Nephron (organoid): Measurements from ENCODE around the gene ZMAT3.

Source experiments
- H3K27ac Mint-ChIP-seq, 3 experiments: 2 replicates each; pipeline ENCODE4 v1.8.0; 2020; ENCODE audit warnings: mixed read lengths in 3 of 3, mild to moderate bottlenecking in 2 of 3, moderate library complexity in 1 of 3
- H3K27me3 Mint-ChIP-seq: 2 replicates; pipeline ENCODE4 v1.8.0; 2021; ENCODE audit warnings: low read depth, mild to moderate bottlenecking, moderate library complexity, mixed read lengths
- H3K36me3 Mint-ChIP-seq: 2 replicates; pipeline ENCODE4 v1.8.0; 2020; ENCODE audit warnings: low read depth, mixed read lengths
- H3K4me1 Mint-ChIP-seq: 2 replicates; pipeline ENCODE4 v1.8.0; 2020; ENCODE audit warnings: mixed read lengths
- H3K4me3 Mint-ChIP-seq, 3 experiments: 2 replicates each; pipeline ENCODE4 v1.8.0; 2020; ENCODE audit warnings: mild to moderate bottlenecking in 3 of 3, mixed read lengths in 3 of 3, moderate library complexity in 2 of 3
- H3K9me3 Mint-ChIP-seq: 2 replicates; pipeline ENCODE4 v1.8.0; 2020; ENCODE audit warnings: mixed read lengths
- TF ChIP-seq, protein P1 (sequence below), 3 experiments: fragments of 200-600 bp; sonication (generic); IDR thresholded peaks; one replicate each; pipeline ENCODE4 v1.5.0; 2021; ENCODE audit warnings: antibody characterized with exemption in 3 of 3; ENCODE audit not compliant: unreplicated experiment in 3 of 3

Gene ZMAT3

GRCh38 chr3:178986456-178986855, 85.2 kb downstream of the ZMAT3 start:
- no peaks in the 10 kb centered on the region for H3K27me3 Mint-ChIP-seq
- no peak overlapping the region for H3K27ac Mint-ChIP-seq
- H3K36me3 Mint-ChIP-seq: peaks cover 18% of the 10 kb centered on the region
- no peak overlapping the region for H3K4me3 Mint-ChIP-seq
- TF ChIP-seq, protein P1, sequence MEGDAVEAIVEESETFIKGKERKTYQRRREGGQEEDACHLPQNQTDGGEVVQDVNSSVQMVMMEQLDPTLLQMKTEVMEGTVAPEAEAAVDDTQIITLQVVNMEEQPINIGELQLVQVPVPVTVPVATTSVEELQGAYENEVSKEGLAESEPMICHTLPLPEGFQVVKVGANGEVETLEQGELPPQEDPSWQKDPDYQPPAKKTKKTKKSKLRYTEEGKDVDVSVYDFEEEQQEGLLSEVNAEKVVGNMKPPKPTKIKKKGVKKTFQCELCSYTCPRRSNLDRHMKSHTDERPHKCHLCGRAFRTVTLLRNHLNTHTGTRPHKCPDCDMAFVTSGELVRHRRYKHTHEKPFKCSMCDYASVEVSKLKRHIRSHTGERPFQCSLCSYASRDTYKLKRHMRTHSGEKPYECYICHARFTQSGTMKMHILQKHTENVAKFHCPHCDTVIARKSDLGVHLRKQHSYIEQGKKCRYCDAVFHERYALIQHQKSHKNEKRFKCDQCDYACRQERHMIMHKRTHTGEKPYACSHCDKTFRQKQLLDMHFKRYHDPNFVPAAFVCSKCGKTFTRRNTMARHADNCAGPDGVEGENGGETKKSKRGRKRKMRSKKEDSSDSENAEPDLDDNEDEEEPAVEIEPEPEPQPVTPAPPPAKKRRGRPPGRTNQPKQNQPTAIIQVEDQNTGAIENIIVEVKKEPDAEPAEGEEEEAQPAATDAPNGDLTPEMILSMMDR (IDR thresholded peaks at IDR 0.05; ENCODE audit: unreplicated experiment in 3 of 3): no peak
- H3K9me3 Mint-ChIP-seq: peaks cover 59% of the 10 kb centered on the region
- no peaks in the 10 kb centered on the region for H3K4me1 Mint-ChIP-seq

- H3K4me3 Mint-ChIP-seq: no peak overlapping the region
- TF ChIP-seq, protein P1 (IDR thresholded peaks at IDR 0.05; ENCODE audit: unreplicated experiment in 3 of 3): no peak
- H3K27ac Mint-ChIP-seq: no peak overlapping the region
- no peaks in the 10 kb centered on the region for H3K4me1 Mint-ChIP-seq
- peaks cover 29% of the 10 kb centered on the region for H3K9me3 Mint-ChIP-seq
- no peaks in the 10 kb centered on the region for H3K36me3 Mint-ChIP-seq
- H3K27me3 Mint-ChIP-seq: no peaks in the 10 kb centered on the region
Observed at GRCh38 chr3:178982137-178982536, 89.5 kb downstream of the ZMAT3 start.

DNA sequence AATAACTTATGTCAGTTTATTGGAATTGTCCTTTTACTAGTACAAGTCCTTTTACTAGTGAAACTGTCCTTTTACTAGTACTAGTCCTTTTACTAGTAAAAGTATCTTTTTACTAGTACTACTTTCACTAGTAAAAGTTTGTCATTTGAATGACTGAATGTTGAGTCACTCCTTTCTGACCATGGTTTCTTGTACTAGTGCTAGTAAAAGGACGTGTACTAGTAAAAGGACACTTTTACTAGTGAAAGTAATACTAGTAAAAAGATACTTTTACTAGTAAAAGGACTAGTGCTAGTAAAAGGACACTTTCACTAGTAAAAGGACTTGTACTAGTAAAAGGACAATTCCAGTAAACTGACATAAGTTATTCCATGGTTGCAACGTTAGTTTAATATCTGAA, 96.3 kb downstream of the ZMAT3 start:
- Mint-ChIP-seq H3K4me3 (no peak overlapping the region), H3K27ac (no peak overlapping the region), H3K4me1 (no peaks in the 10 kb centered on the region), H3K36me3 (peaks cover 3% of the 10 kb centered on the region), H3K9me3 (peaks cover 8% of the 10 kb centered on the region), H3K27me3 (no peaks in the 10 kb centered on the region)
- TF ChIP-seq, protein P1 (IDR thresholded peaks at IDR 0.05; ENCODE audit: unreplicated experiment in 3 of 3): no peak

- H3K36me3 Mint-ChIP-seq: peaks cover 3% of the 10 kb centered on the region
- no peak overlapping the region for H3K27ac Mint-ChIP-seq
- H3K4me3 Mint-ChIP-seq: no peak overlapping the region
- TF ChIP-seq, protein P1 (IDR thresholded peaks at IDR 0.05; ENCODE audit: unreplicated experiment in 3 of 3): no peak
- peaks cover 7% of the 10 kb centered on the region for H3K9me3 Mint-ChIP-seq
- no peaks in the 10 kb centered on the region for H3K27me3 Mint-ChIP-seq
- peaks cover 10% of the 10 kb centered on the region for H3K4me1 Mint-ChIP-seq
Observed at GRCh38 chr3:178971614-178972013, 100.0 kb downstream of the ZMAT3 start.

DNA sequence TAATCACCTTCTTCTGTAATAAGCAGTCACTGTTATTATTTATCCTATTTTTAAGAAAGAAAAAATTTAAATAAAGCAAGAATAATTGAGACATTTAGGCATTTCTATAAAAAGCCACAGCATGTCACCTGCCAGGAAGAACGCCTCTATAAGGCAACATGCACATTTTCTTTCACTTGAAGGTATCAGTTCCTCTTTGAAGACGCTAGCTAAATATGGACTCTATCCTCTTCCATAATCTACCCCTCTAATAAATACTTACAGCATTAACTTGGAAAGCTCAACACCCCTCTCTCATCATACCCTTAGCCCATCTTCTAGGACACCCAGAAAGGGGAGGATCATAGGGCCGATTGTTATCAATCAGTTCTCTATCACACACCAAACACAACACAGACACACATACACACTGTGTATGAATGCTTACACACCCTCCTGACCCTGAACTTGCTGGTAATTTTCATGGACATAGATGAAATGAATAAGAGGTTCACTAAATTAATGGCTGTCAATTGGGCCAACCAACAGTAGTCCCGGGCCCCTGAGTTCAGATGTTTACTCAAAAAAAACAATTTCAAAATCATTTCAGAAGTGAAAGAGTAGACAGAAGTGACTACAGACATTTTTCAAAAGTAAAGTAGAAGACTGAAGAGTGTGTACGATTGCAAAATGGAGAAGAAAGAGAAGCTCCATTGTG, 102.5 kb downstream of the ZMAT3 start:
- TF ChIP-seq, protein P1 (IDR thresholded peaks at IDR 0.05; ENCODE audit: unreplicated experiment in 3 of 3): no peak
- Mint-ChIP-seq H3K4me1 (peaks cover 16% of the 10 kb centered on the region), H3K9me3 (peaks cover 7% of the 10 kb centered on the region), H3K27me3 (no peaks in the 10 kb centered on the region), H3K4me3 (no peak overlapping the region), H3K36me3 (peaks cover 3% of the 10 kb centered on the region), H3K27ac (no peak overlapping the region)
